T-helper 9 cell (primary cell): ENCODE data around the gene TPCN1.

Experiments
- DNase-seq: peaks from one replicate; pipeline ENCODE4 v3.0.0-alpha.2; 2020

Gene TPCN1

GRCh38 chr12:113318046-113318656 lies 96.9 kb downstream of the TPCN1 start:
- DNase-seq = no peak

- DNase-seq = no peak
These were observed 97.8 kb downstream of the TPCN1 start for GRCh38 chr12:113318900-113319628.

DNA sequence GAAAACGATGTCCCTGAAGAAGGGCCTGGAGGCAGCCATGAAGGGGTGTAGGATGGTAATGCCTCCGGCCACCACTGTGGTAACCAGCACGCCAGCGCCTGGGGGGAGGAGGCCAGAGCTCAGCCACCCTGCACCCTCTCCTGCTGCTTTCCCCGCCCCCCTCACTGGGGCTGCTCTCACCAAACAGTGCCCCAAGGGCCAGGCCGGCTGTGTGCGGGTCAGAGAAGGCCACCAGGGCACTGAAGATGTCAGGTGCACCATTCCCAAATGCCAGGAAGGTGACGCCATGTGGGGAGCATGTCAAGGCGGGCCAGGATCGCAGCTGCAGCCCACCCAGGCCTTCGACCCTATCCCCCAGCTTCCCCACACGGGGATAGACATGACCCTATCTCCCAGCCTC lies 99.1 kb downstream of the TPCN1 start:
- DNase-seq = no peak

- DNase-seq = no peak
These were observed 101.1 kb downstream of the TPCN1 start for GRCh38 chr12:113322343-113322742.

GRCh38 chr12:113325916-113326315 lies 104.7 kb downstream of the TPCN1 start:
- no peak for DNase-seq

- no peak for DNase-seq
These were observed 105.6 kb downstream of the TPCN1 start for GRCh38 chr12:113326775-113327395.

GRCh38 chr12:113328368-113328889 lies 107.2 kb downstream of the TPCN1 start:
- no peak for DNase-seq

DNA sequence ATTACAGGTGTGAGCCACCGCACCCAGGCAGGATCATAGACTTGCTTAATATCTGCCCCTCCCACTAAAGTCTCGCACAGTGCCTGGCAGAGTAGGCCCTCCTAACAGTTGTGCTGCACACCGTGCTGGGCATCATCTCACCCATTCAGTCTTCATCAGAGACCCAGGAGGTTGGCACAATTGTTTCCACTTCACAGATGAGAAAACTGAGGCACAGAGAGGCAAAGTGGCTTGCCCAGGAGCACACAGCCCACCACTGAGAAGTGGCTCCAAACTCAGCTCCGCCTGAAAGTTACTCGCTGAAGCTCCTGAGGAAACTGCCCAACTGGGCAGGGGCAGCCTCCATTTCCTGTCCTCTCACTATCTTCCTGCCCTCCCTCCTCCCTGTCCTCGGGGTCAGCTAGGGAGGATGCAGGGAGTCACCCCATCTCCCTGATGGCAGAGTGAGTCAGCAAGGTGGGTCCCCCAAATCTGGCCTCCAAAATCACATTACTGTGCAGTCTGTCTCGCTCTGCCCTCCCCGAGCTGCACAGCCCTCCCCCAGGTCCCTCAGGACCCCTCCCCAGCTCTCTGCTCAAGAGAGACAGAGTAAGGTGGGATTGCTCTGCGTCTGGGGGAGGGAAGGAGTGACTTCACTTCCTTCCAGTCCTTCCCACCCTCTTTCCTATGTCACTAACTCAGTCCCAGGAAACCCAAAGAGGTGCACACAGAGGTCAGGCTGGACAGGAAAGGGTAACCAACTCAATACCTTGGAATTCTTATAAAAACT lies 107.9 kb downstream of the TPCN1 start:
- no peak for DNase-seq

GRCh38 chr12:113329791-113330417 lies 108.6 kb downstream of the TPCN1 start:
- no peak for DNase-seq

DNA sequence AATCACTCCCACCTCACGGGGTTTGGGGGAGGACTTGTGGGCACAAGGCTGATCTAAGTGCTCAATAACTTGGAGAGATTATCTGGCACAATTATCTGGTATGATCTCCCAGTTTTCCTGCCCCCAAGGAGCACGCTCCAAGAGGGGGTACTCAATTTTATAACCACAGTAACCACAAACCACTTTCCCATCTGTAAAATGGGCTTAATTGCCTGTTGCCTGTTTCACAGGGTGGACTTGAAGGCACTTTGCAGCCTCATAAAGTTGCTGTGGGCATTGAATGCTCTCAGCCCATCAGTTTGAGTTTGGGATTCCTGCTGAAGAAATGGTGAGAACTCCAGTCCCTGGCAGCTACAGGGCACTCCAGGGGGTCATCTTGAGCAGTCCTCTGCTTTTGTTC lies 109.2 kb downstream of the TPCN1 start:
- DNase-seq = no peak

DNA sequence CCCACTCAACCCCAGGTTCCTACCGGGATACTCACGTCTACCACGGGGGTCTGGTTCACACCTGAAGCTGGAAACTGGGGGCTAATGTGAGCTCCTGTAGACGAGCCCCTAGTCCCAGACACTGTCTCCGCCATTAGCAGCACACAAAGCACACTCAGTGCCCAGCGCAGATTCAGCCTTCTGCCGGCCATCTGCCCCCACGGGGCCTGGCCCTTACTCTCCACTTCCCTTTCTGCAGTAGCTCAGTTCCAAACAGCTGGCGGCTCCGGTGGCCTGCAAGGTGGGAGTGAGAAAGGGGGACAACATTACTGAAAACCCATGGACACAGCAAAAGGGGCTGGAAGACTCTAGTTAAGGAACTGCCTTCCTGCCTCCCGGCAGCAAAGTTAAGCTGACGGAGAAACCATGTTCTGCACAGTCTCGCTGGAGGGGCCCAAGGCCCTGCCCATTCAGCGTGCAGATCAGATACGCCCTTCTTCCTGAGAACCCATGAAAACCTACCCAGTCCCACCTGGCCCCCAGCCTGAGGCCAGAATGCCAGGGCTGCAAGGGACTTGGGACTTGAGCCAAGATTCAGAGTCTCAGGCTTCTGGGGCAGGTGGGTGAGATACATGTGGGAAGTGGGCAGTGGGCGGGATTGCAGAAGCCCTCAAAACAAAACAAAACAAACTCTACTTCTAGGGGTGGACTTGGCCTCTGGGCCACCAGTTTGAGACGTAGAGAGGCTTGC lies 111.6 kb downstream of the TPCN1 start:
- no peak for DNase-seq

GRCh38 chr12:113333418-113333750 lies 112.1 kb downstream of the TPCN1 start:
- no peak for DNase-seq

DNA sequence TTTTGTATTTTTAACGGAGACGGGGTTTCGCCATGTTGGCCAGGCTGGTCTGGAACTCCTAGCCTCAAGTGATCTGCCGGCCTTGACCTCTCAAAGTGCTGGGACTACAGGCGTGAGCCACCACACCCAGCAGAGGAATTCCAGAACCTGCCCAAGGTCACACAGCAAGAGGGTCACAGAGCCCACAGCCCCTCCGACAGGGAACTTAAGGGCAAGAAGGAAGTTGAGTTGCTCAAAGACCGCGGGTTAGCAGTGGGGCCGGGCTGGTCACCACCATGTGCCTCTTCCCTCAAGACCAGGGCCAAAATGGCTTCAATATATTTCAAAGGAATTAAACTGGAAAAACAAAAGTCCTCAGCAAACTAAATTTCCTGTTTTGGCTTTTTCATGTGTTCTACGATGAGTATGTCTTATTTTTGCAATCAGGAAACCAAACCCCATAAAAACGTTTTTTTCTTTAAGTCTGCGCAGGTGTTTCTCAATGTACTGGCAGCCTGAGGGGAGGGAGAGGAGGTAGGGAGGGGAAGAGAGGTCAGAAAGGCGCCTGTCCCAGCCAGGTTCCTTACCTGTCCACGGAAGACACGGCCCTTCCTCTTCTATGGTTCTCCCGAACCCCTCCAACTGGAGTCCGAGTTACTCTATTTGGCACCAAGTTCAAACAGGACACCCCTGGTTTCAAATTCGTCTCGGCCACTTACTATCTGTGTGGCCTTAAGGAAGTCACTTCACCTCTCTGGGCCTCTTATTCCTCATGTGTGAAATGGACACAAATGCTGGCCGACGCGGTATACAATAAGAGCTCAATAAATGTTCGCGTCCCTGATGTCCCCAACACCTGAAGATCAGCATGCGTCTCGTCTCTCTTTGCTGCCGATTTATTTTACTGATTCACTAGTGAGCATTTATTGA lies 112.9 kb downstream of the TPCN1 start:
- DNase-seq = no peak

DNA sequence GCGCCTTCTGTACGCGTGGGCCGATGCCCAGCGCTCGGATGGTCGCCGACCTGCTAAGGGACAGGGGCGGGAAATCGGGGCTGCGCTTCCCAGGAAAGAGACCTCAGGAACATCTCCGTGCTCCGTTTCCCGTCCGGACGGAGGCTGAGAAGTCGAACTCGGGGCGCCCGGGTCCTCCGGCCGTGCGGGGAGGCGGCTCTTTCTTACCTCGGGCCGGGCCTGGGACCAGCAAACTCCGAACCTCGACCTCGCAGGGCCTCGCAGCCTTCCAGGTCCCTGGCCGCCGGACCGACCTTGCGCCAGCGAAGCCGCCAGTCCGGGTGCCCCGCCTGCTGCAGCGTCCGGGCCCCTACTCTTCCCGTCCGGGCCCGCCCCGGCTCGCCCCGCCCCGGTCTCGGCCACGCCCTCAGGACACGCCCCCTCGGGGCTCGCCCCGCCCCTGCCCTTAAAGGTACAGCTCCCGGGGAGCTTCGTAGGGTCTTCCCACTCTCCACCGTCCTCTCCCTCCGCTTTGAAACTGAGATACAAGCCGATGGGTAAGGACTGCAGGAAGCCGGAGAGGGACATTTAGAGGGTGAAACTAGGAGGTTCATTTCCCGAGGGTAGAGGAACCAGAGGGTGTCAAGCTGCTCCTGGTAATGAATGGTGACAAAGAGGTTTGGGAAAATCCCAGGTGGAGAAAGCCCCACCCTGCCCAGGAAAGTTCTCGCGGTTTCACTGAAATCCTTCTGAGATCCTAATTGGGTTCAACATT lies 113.7 kb downstream of the TPCN1 start, which contains the start of gene SLC8B1:
TSS of gene SLC8B1 (minus strand) at position 324 of the 754 bp plus-strand sequence. CDS start 2,231 bp downstream, outside the sequence.
- DNase-seq = peak; percentile 88

- no peak for DNase-seq
These were observed 118.3 kb downstream of the TPCN1 start for GRCh38 chr12:113339540-113339939.

GRCh38 chr12:113340061-113340460 lies 118.8 kb downstream of the TPCN1 start:
- no peak for DNase-seq

DNA sequence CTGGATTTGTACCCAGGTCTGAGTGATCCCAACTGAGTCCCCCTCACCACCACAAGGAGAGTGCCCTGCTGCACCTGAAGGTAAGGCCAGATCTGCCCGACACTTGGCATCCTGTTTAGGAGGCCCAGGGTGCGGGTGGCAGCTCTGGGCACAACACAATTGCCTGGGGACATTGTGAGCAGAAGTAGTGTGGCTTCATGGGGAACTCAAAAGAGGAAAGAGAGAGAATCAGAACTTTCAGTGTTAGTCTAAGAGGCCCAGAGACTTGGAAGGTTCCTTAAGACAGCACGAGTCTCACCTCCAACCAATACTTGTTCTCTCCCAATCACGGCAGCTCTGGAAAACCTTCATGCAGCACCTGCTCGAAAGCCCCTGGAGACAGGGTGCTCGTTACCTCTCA lies 120.3 kb downstream of the TPCN1 start:
- no peak for DNase-seq

DNA sequence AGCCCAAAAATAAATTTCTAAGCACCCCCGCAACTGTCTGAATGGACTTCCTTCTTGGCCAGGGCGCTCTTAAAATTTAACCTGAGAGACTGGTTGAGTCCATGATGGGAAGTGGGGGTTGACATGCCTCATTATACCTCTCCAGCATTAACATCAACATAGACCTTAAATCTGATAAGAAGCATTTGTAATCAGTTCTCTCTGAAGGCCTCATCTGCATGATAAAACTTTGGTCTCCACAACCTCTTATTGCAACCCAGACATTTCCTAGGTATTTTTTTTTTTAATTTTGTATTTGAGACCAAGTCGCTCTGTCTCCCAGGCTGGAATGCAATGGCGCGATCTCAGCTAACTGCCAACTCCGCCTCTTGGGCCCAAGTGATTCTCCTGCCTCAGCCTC lies 124.1 kb downstream of the TPCN1 start:
- DNase-seq = no peak

GRCh38 chr12:113346353-113346752 lies 125.1 kb downstream of the TPCN1 start:
- DNase-seq = no peak

DNA sequence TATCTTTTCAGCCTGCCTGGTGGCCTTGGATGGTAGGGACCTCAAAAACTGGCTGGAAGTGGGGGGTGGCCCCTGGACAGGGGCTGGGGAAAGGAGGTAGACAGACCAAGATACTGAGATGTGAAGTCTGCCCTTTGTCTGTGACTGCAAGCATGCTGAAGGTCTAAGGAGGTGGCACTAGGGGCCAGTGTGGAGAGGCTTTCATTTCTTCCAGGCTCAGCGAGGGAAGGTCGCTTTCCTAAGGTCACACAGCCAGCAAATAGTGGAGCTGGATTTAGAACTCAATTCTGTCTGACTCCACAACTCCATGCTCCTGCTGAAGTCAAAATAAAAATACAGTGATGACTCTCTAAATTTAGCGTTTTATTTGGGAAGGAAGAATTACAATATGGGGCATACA lies 125.8 kb downstream of the TPCN1 start:
- DNase-seq = no peak
